ENCODE data around the gene LSAMP. TPM values are rescaled to one million over a fixed set of nuclear protein-coding genes. Genes with fewer than 3 reads are reported as not detected.

The LSAMP gene
- total RNA-seq, 2 experiments from 2014 or later = not detected

GRCh38 chr3:115975353-115975752 lies 469.9 kb downstream of the LSAMP start:
- Mint-ChIP-seq H3K9me3 (no peaks in the 10 kb centered on the region), H3K27me3 (no peaks in the 10 kb centered on the region), H3K27ac (no peak overlapping the region), H3K4me3 (no peak overlapping the region), H3K4me1 (ENCODE audit: low read depth) (no peaks in the 10 kb centered on the region), H3K36me3 (ENCODE audit: low read depth) (no peaks in the 10 kb centered on the region)
- ChIA-PET CTCF (no interaction called here), POLR2A (no interaction called here)
- intact Hi-C loops (cut with micrococcal nuclease) = no loop called here
- DNase-seq = no peak
- no peak for ATAC-seq
- TF ChIP-seq CTCF (IDR thresholded peaks at IDR 0.05) = no peak

- no peaks in the 10 kb centered on the region for H3K4me1 Mint-ChIP-seq (ENCODE audit: low read depth)
- H3K36me3 Mint-ChIP-seq (ENCODE audit: low read depth) = no peaks in the 10 kb centered on the region
- no peak for TF ChIP-seq CTCF (IDR thresholded peaks at IDR 0.05)
Observed at GRCh38 chr3:115974940-115975339, 470.3 kb downstream of the LSAMP start.

GRCh38 chr3:115968871-115969270 lies 476.4 kb downstream of the LSAMP start:
- Mint-ChIP-seq H3K27me3 (no peaks in the 10 kb centered on the region), H3K4me3 (no peak overlapping the region), H3K27ac (no peak overlapping the region), H3K9me3 (peaks cover 2% of the 10 kb centered on the region), H3K4me1 (ENCODE audit: low read depth) (no peaks in the 10 kb centered on the region), H3K36me3 (ENCODE audit: low read depth) (no peaks in the 10 kb centered on the region)
- ChIA-PET CTCF (no interaction called here), POLR2A (no interaction called here)
- intact Hi-C loops (cut with micrococcal nuclease) = no loop called here
- ATAC-seq = no peak
- DNase-seq = no peak
- no peak for TF ChIP-seq CTCF (IDR thresholded peaks at IDR 0.05)

More at GRCh38 chr3:115974940-115975339, 470.3 kb downstream of the LSAMP start:
- ATAC-seq (no peak), DNase-seq (no peak)
- intact Hi-C loops (cut with micrococcal nuclease) = no loop called here
- CTCF ChIA-PET = no interaction called here
- no peak overlapping the region for H3K4me3 Mint-ChIP-seq
- no peaks in the 10 kb centered on the region for H3K9me3 Mint-ChIP-seq
- POLR2A ChIA-PET = no interaction called here
- no peaks in the 10 kb centered on the region for H3K27me3 Mint-ChIP-seq
- no peak overlapping the region for H3K27ac Mint-ChIP-seq

- no peaks in the 10 kb centered on the region for H3K27me3 Mint-ChIP-seq
- ChIA-PET CTCF (interaction anchor here (0.6 kb wide), 1 partner anchor 1029 kb away, joined by 4 read pairs; no protein-coding TSS in a partner anchor), POLR2A (no interaction called here)
- intact Hi-C loops (cut with micrococcal nuclease) = no loop called here
- H3K27ac Mint-ChIP-seq = no peak overlapping the region
- no peak for DNase-seq
- H3K36me3 Mint-ChIP-seq (ENCODE audit: low read depth) = no peaks in the 10 kb centered on the region
- H3K4me1 Mint-ChIP-seq (ENCODE audit: low read depth) = no peaks in the 10 kb centered on the region
- no peaks in the 10 kb centered on the region for H3K9me3 Mint-ChIP-seq
- no peak for ATAC-seq
- no peak for TF ChIP-seq CTCF (IDR thresholded peaks at IDR 0.05)
- no peak overlapping the region for H3K4me3 Mint-ChIP-seq
Observed at GRCh38 chr3:115961380-115961779, 483.9 kb downstream of the LSAMP start.

- no peaks in the 10 kb centered on the region for H3K4me1 Mint-ChIP-seq (ENCODE audit: low read depth)
- intact Hi-C loops (cut with micrococcal nuclease) = no loop called here
- no peak overlapping the region for H3K4me3 Mint-ChIP-seq
Observed at GRCh38 chr3:115960799-115961198, 484.5 kb downstream of the LSAMP start.

More at GRCh38 chr3:115960799-115961198, 484.5 kb downstream of the LSAMP start:
- ATAC-seq (no peak), DNase-seq (no peak)
- Mint-ChIP-seq H3K36me3 (ENCODE audit: low read depth) (no peaks in the 10 kb centered on the region), H3K27ac (no peak overlapping the region), H3K27me3 (no peaks in the 10 kb centered on the region), H3K9me3 (no peaks in the 10 kb centered on the region)
- ChIA-PET POLR2A (no interaction called here), CTCF (no interaction called here)
- TF ChIP-seq CTCF (IDR thresholded peaks at IDR 0.05) = no peak

All from activated CD8-positive, alpha-beta T cell treated with anti-CD3 and anti-CD28 coated beads for 36 hours (primary cell).